Endothelial cell of umbilical vein (primary cell): ENCODE data around the gene GPR33. TPM values are rescaled to one million over a fixed set of nuclear protein-coding genes. Genes with fewer than 3 reads are reported as not detected.

ENCODE experiments used
- BruUV-seq: library from RNA; stranded (reverse); fragments of 400-500 nt; replicated peaks from 2 replicates; lab custom pipeline; 2021; lab: Mats Ljungman, UMichigan
- CTCF ChIA-PET: fragments of 300-600, 350-600 bp; sonication (Branson Sonifier 250); formaldehyde crosslinking; loops from one replicate; lab custom pipeline; 2021; ENCODE audit warnings: antibody characterized with exemption, inconsistent platforms; lab: Charles Lee
- POLR2A ChIA-PET: fragments of 300-600, 350-600 bp; sonication (Branson Sonifier 250); formaldehyde crosslinking; loops from one replicate; lab custom pipeline; 2021; ENCODE audit warnings: antibody characterized with exemption, inconsistent platforms; lab: Charles Lee
- DNase-seq: peaks from one replicate; pipeline ENCODE4 v3.0.0-alpha.2; 2011; ENCODE audit warnings: low read depth, low spot score
- FAIRE-seq: peaks from 2 replicates; lab custom pipeline; 2011; peaks lifted over from hg19 to GRCh38; lab: Jason Lieb, UNC
- H2AFZ ChIP-seq: 2 replicates; pipeline ENCODE4 v1.6.0; 2012; ENCODE audit warnings: low read depth, low read length, control low read depth, inconsistent platforms
- H3K27ac ChIP-seq: 2 replicates; pipeline ENCODE4 v1.5.1; 2011; ENCODE audit warnings: low read depth, mild to moderate bottlenecking, control low read depth, low read length, moderate library complexity; ENCODE audit not compliant: insufficient read depth
- H3K27me3 ChIP-seq, 2 experiments: 2 replicates each; pipeline versions ENCODE4 v1.6.0 to v1.6.1; 2011; ENCODE audit warnings: low read length in 2 of 2, mixed read lengths in 1 of 2; ENCODE audit not compliant: control insufficient read depth in 2 of 2, insufficient read depth in 2 of 2
- H3K36me3 ChIP-seq, 2 experiments: 2 replicates in 1 of 2; 3 replicates in 1 of 2; pipeline ENCODE4 v1.5.1; 2011; ENCODE audit warnings: low read length in 2 of 2, mild to moderate bottlenecking in 1 of 2, moderate library complexity in 1 of 2; ENCODE audit not compliant: control insufficient read depth in 2 of 2, insufficient read depth in 2 of 2; ENCODE audit errors: extremely low read depth in 1 of 2
- H3K4me1 ChIP-seq: 3 replicates; pipeline ENCODE4 v1.5.1; 2011; ENCODE audit warnings: mild to moderate bottlenecking, low read length; ENCODE audit not compliant: control insufficient read depth, insufficient read depth; ENCODE audit errors: extremely low read depth
- H3K4me2 ChIP-seq: 2 replicates; pipeline ENCODE4 v1.6.1; 2011; ENCODE audit warnings: low read length, control low read depth, mixed read lengths; ENCODE audit not compliant: insufficient read depth
- H3K4me3 ChIP-seq, 3 experiments: fragments of 200-600 bp in 1 of 3; sonication (generic), shearing (Covaris generic) in 1 of 3; replicated peaks in 1 of 3; 2 replicates each; pipeline ENCODE4 v1.5.1; 2011 to 2016; ENCODE audit warnings: control low read depth in 3 of 3, low read length in 3 of 3, mild to moderate bottlenecking in 2 of 3, inconsistent platforms in 1 of 3, low read depth in 1 of 3, moderate library complexity in 1 of 3; ENCODE audit not compliant: insufficient read depth in 1 of 3
- H3K79me2 ChIP-seq: 2 replicates; pipeline ENCODE4 v1.6.0; 2012; ENCODE audit warnings: low read length, inconsistent platforms; ENCODE audit not compliant: control insufficient read depth, insufficient read depth
- H3K9ac ChIP-seq: replicated peaks from 2 replicates; pipeline ENCODE3; 2011; ENCODE audit warnings: low read length, control low read depth; ENCODE audit not compliant: insufficient read depth; ENCODE audit errors: extremely low read depth
- H3K9me1 ChIP-seq: replicated peaks from 3 replicates; pipeline ENCODE4 v1.6.0; 2011; ENCODE audit warnings: mild to moderate bottlenecking, low read length; ENCODE audit not compliant: control insufficient read depth, insufficient read depth; ENCODE audit errors: extremely low read depth
- H3K9me3 ChIP-seq: replicated peaks from 2 replicates; pipeline ENCODE4 v1.5.1; 2012; ENCODE audit warnings: low read length, inconsistent platforms; ENCODE audit not compliant: control insufficient read depth, insufficient read depth
- H4K20me1 ChIP-seq: replicated peaks from 2 replicates; pipeline ENCODE3; 2011; ENCODE audit warnings: mild to moderate bottlenecking, low read length; ENCODE audit not compliant: control insufficient read depth, insufficient read depth; ENCODE audit errors: extremely low read depth
- CTCF ChIP-seq, 2 donors: IDR thresholded peaks; 1 replicate in 1 of 2; 2 replicates in 1 of 2; pipeline ENCODE4 v1.5.1; 2011; ENCODE audit warnings: low read length in 2 of 2, mild to moderate bottlenecking in 2 of 2, moderate library complexity in 2 of 2, control low read depth in 1 of 2, inconsistent platforms in 1 of 2, low read depth in 1 of 2; ENCODE audit not compliant: insufficient read depth in 1 of 2; ENCODE audit errors: extremely low read depth in 1 of 2
- EZH2 ChIP-seq: IDR thresholded peaks from 2 replicates; pipeline ENCODE4 v1.6.1; 2012; ENCODE audit warnings: borderline replicate concordance, low read depth, mild to moderate bottlenecking, moderate library complexity, low read length, inconsistent platforms; ENCODE audit not compliant: severe bottlenecking
- FOS ChIP-seq: IDR thresholded peaks from 2 replicates; pipeline ENCODE4 v1.6.1; 2011; ENCODE audit warnings: mild to moderate bottlenecking, low read length, moderate library complexity, borderline replicate concordance; ENCODE audit not compliant: insufficient read depth
- GATA2 ChIP-seq: IDR thresholded peaks from 2 replicates; pipeline ENCODE4 v1.7.0; 2011; ENCODE audit warnings: low read depth, mild to moderate bottlenecking, moderate library complexity, mixed read lengths, low read length; ENCODE audit not compliant: insufficient read length, insufficient read depth
- JUN ChIP-seq: IDR thresholded peaks from 2 replicates; pipeline ENCODE4 v1.6.1; 2011; ENCODE audit warnings: borderline replicate concordance, low read depth; ENCODE audit not compliant: insufficient read length, insufficient read depth
- MAX ChIP-seq: IDR thresholded peaks from 2 replicates; pipeline ENCODE4 v1.6.1; 2011; ENCODE audit not compliant: insufficient read depth, insufficient read length
- MYC ChIP-seq: IDR thresholded peaks from one replicate; pipeline ENCODE4 v1.6.1; 2011; ENCODE audit warnings: mild to moderate bottlenecking, low read depth, low read length
- POLR2A ChIP-seq: IDR thresholded peaks from 2 replicates; pipeline ENCODE4 v1.6.1; 2012; ENCODE audit warnings: low read depth, mild to moderate bottlenecking, control low read depth, low read length
- POLR2AphosphoS5 ChIP-seq: IDR thresholded peaks from 2 replicates; pipeline ENCODE4 v1.6.1; 2012; ENCODE audit warnings: low read depth, mild to moderate bottlenecking, control low read depth, low read length, moderate library complexity; ENCODE audit not compliant: insufficient read depth
- dilution Hi-C: fragments of 300-500 bp; cut with MboI; formaldehyde crosslinking; loops from one replicate; pipeline ENCODE4 v1.15.0; 2019; ENCODE audit warnings: low sequenced_read_pairs; ENCODE audit not compliant: extremely low pct_ligation_motif_present
- intact Hi-C: fragments of 100-400 bp; cut with micrococcal nuclease; formaldehyde crosslinking; loops from one replicate; pipeline ENCODE4 v1.10.0; 2022
- polyA plus RNA-seq, 4 experiments: library from polyadenylated mRNA; depleted of rRNA in 3 of 4; stranded (reverse) in 3 of 4; unstranded in 1 of 4; fragments of >200 nt; gene quantifications; 2 replicates each; pipeline versions ENCODE4 v1.2.1 to v1.2.3, GENCODE V29; 2011 to 2012; ENCODE audit warnings: missing spikeins in 1 of 4
- total RNA-seq: library from RNA; stranded (reverse); gene quantifications from 2 replicates; pipeline ENCODE4 v1.2.3, GENCODE V29; 2021

Gene GPR33
- total and polyA plus RNA-seq, 2 donors (not counting 3 experiments of a cell fraction or from before 2014, with no cell fraction given) = not detected

GRCh38 chr14:31476131-31476866 lies 11.5 kb downstream of the GPR33 start:
- Histone ChIP-seq H3K4me3 (no peak overlapping the region), H2AFZ (no peak overlapping the region), H3K4me2 (no peak overlapping the region), H3K4me1 (no peaks in the 10 kb centered on the region), H3K9me1 (no peaks in the 10 kb centered on the region), H3K9me3 (no peaks in the 10 kb centered on the region), H3K9ac (no peak overlapping the region), H3K36me3 (no peaks in the 10 kb centered on the region), H4K20me1 (no peaks in the 10 kb centered on the region), H3K79me2 (no peaks in the 10 kb centered on the region), H3K27me3 (peaks cover 0 to 2% of the 10 kb centered on the region in 2 experiments), H3K27ac (no peak overlapping the region)
- no peak for FAIRE-seq
- TF ChIP-seq EZH2 (no peak), MAX (no peak), POLR2A (no peak), MYC (no peak), FOS (no peak), CTCF (IDR thresholded peaks at IDR 0.05; ENCODE audit: extremely low read depth in 1 of 2, insufficient read depth in 1 of 2, low read depth in 1 of 2, low read length in 2 of 2) (no peak), GATA2 (no peak), JUN (no peak), POLR2AphosphoS5 (no peak)
- dilution Hi-C loops (no loop called here), intact Hi-C loops (no loop called here)
- POLR2A ChIA-PET = no interaction called here
- CTCF ChIA-PET = interaction anchor here (0.6 kb wide), 1 partner anchor 907 kb away, joined by 3 read pairs; no protein-coding TSS in a partner anchor
- no TSS peak for BruUV-seq
- no peak for DNase-seq
